Upper lobe of right lung (tissue), 1 donor: ENCODE data around the gene SUPT4H1. TPM values are rescaled to one million over a fixed set of nuclear protein-coding genes. Genes with fewer than 3 reads are reported as not detected.

Experiments used
- ATAC-seq: fragments of 200-7000 bp; cut with Tn5 transposase; one replicate; pipeline ENCODE4 v1.9.1; 2020; ENCODE audit warnings: mild to moderate bottlenecking, moderate library complexity
- DNase-seq: peaks from one replicate; pipeline ENCODE4 v3.0.0-alpha.2; 2020
- H3K27ac ChIP-seq: fragments of 200-600 bp; one replicate; pipeline ENCODE4 v1.8.0; 2022
- H3K27me3 ChIP-seq: fragments of 200-600 bp; one replicate; pipeline ENCODE4 v1.8.0; 2022; ENCODE audit warnings: mild to moderate bottlenecking
- H3K36me3 ChIP-seq: fragments of 200-600 bp; one replicate; pipeline ENCODE4 v1.8.0; 2022
- H3K4me1 ChIP-seq: fragments of 200-600 bp; one replicate; pipeline ENCODE4 v1.8.0; 2022
- H3K4me3 ChIP-seq: fragments of 200-600 bp; one replicate; pipeline ENCODE4 v1.8.0; 2022; ENCODE audit warnings: mild to moderate bottlenecking
- H3K9me3 ChIP-seq: fragments of 200-600 bp; one replicate; pipeline ENCODE4 v1.8.0; 2022
- CTCF ChIP-seq: fragments of 200-600 bp; IDR thresholded peaks from one replicate; pipeline ENCODE4 v1.8.0; 2022; ENCODE audit warnings: antibody characterized with exemption
- intact Hi-C: fragments of 100-400 bp; cut with DNase I; formaldehyde crosslinking; loops from one replicate; pipeline ENCODE4 v1.11.0; 2022
- total RNA-seq: library from RNA; stranded (reverse); fragmentation: NEBNext Ultra II Directional; extraction: Animal tissue kit (Norgen Biotek cat#: 25700); gene quantifications from one replicate; pipeline ENCODE4 v1.2.1, GENCODE V29; 2021
- donor health status: DM: no; HTN: yes; CAD: no; lungs with severe emphysema.

SUPT4H1 gene
- total RNA-seq, 1 donor from 2014 or later, result 82.4 TPM

GRCh38 chr17:58329810-58330537 lies 22.0 kb downstream of the SUPT4H1 start:
- peak overlapping the region; percentile 92 for H3K27ac ChIP-seq
- no peaks in the 10 kb centered on the region for H3K36me3 ChIP-seq
- H3K27me3 ChIP-seq, result no peaks in the 10 kb centered on the region
- ATAC-seq (no peak), DNase-seq (no peak)
- TF ChIP-seq CTCF, result no peak
- H3K4me1 ChIP-seq, result peaks cover 8% of the 10 kb centered on the region
- intact Hi-C loops, result no loop called here
- H3K4me3 ChIP-seq, result peak overlapping the region; percentile 59
- H3K9me3 ChIP-seq, result no peaks in the 10 kb centered on the region

- H3K36me3 ChIP-seq, result no peaks in the 10 kb centered on the region
- intact Hi-C loops, result no loop called here
- DNase-seq (peak; percentile 73), ATAC-seq (peak; percentile 63)
- H3K27me3 ChIP-seq, result no peaks in the 10 kb centered on the region
- no peaks in the 10 kb centered on the region for H3K9me3 ChIP-seq
- peak; percentile 40 for TF ChIP-seq CTCF
- no peak overlapping the region for H3K27ac ChIP-seq
- H3K4me3 ChIP-seq, result peak overlapping the region; percentile 59
- peaks cover 4% of the 10 kb centered on the region for H3K4me1 ChIP-seq
Measured at GRCh38 chr17:58329035-58329809, 22.8 kb downstream of the SUPT4H1 start.

GRCh38 chr17:58328195-58329034 lies 23.6 kb downstream of the SUPT4H1 start, which contains the start of gene TSPOAP1:
Gene TSPOAP1, minus strand, starts transcription at chr17:58328795. Its CDS starts 875 bp downstream, at chr17:58327920.
- no peak for TF ChIP-seq CTCF
- no peak for ATAC-seq

GRCh38 chr17:58327363-58328194 lies 24.4 kb downstream of the SUPT4H1 start:
- H3K36me3 ChIP-seq, result no peaks in the 10 kb centered on the region
- no peaks in the 10 kb centered on the region for H3K4me1 ChIP-seq
- no peaks in the 10 kb centered on the region for H3K27me3 ChIP-seq
- DNase-seq (peak; percentile 67), ATAC-seq (no peak)
- intact Hi-C loops, result no loop called here
- TF ChIP-seq CTCF, result no peak
- H3K9me3 ChIP-seq, result no peaks in the 10 kb centered on the region
- peak overlapping the region; percentile 14 for H3K4me3 ChIP-seq
- H3K27ac ChIP-seq, result no peak overlapping the region

More at GRCh38 chr17:58328195-58329034, 23.6 kb downstream of the SUPT4H1 start, which contains the start of gene TSPOAP1:
- intact Hi-C loops, result no loop called here
- no peaks in the 10 kb centered on the region for H3K4me1 ChIP-seq
- H3K4me3 ChIP-seq, result peak within 1 kb of the TSS; percentile 59
- peak; percentile 70 for DNase-seq
- no peaks in the 10 kb centered on the region for H3K36me3 ChIP-seq
- no peaks in the 10 kb centered on the region for H3K9me3 ChIP-seq
- H3K27ac ChIP-seq, result no peak within 1 kb of the TSS
- H3K27me3 ChIP-seq, result no peaks in the 10 kb centered on the region
